Hippocampal formation (tissue), 2 donors: Measurements from ENCODE around the gene CDH3.

Source experiments
- DNase-seq, 2 donors: peaks; one replicate each; lab custom pipeline; 2025; lab: John Stamatoyannopoulos, UW

Gene CDH3

GRCh38 chr16:68737730-68738629, 92.9 kb downstream of the CDH3 start:
- no peak for DNase-seq

- no peak for DNase-seq
These were observed 95.0 kb downstream of the CDH3 start for GRCh38 chr16:68739964-68740627.

GRCh38 chr16:68740628-68741346, 95.7 kb downstream of the CDH3 start:
- no peak for DNase-seq

GRCh38 chr16:68743664-68744063, 98.6 kb downstream of the CDH3 start:
- no peak for DNase-seq

- DNase-seq = no peak
These were observed 99.7 kb downstream of the CDH3 start for GRCh38 chr16:68744744-68745280.

GRCh38 chr16:68746951-68747350, 101.8 kb downstream of the CDH3 start:
- no peak for DNase-seq

- DNase-seq = no peak
These were observed 104.3 kb downstream of the CDH3 start for GRCh38 chr16:68749432-68749831.
